NCI-H345 treated with DMSO at 0.1 percent for 48 hours (cell line): ENCODE data around the gene C11orf68.

ENCODE experiments used
- DNase-seq: peaks from one replicate; lab custom pipeline; 2025; ENCODE audit not compliant: unreplicated experiment; lab: John Stamatoyannopoulos, UW

Gene C11orf68

GRCh38 chr11:65872586-65873317 lies 46.1 kb downstream of the C11orf68 start, which contains the start of gene EFEMP2:
Gene EFEMP2, minus strand, starts transcription at chr11:65872800. Its CDS starts 446 bp downstream, at chr11:65872354.
- no peak for DNase-seq

- no peak for DNase-seq
Observed at GRCh38 chr11:65871811-65872548, 46.9 kb downstream of the C11orf68 start.

GRCh38 chr11:65870706-65871681 lies 47.9 kb downstream of the C11orf68 start:
- DNase-seq, result peak; percentile 14

DNA sequence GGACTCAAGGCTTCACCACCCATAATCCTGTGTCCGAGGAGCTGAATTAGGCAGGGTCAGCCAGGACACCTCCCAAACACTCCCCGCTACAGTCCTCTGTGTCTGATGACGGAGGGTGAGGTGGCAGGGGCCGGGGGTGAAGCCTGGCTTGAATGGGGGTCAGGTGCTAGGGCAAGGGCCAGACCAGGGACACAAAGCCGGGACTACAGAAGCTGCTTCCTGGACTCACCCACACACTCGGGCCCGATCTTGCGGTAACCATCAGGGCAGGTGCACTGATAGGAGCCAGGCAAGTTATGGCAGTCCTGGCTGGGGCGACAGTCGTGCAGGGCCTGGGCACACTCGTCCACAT lies 48.6 kb downstream of the C11orf68 start:
- DNase-seq, result no peak

DNA sequence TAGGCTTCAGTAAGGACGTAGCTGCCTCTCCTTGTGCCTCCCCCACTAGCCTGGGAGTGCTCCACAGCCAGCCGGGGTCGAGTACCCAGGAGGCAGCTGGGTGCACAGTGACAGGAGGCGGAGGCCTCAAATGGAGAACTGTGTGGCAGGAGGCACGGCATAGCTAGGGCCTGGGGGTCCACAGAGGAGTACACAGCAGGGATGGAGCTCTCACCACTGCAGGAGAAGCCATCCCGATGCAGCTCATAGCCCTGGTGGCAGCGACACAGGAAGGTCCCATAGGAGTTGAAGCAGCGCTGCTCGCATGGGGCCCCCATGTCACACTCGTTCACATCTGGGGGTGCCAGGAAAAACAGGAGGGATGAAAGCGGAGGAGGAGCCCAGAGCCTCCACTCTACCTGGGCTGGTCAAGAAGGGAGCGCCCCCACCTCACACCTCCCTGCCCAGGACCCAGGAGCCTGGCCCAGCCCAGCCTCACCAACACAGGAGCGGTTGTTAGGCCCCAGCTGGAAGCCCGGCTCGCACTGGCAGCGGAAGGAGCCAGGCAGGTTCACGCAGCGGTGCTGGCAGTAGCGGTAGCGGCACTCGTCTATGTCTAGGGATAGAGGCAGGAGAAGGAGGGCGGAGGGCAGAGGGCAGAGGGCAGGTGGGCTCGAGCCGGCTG lies 49.1 kb downstream of the C11orf68 start:
- DNase-seq, result no peak

DNA sequence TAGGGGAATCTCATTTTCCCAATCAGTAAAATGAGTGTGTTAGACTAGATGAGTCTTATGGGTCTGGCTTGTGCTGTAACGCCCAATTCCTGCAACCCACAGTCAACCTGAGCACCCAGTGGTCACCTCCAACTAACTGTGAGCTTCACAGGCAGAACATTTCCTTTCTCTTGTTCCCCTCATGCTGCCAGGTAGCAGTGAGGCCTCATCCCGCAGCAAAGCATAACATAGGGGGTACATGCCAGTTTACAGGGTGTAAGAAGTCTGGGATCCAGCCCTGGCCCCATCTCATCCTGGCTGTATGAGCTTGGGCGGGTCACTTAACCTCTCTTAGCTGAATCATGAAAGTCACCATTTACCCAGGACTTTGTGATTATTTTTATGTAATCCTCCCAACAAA lies 50.0 kb downstream of the C11orf68 start:
- DNase-seq, result no peak

DNA sequence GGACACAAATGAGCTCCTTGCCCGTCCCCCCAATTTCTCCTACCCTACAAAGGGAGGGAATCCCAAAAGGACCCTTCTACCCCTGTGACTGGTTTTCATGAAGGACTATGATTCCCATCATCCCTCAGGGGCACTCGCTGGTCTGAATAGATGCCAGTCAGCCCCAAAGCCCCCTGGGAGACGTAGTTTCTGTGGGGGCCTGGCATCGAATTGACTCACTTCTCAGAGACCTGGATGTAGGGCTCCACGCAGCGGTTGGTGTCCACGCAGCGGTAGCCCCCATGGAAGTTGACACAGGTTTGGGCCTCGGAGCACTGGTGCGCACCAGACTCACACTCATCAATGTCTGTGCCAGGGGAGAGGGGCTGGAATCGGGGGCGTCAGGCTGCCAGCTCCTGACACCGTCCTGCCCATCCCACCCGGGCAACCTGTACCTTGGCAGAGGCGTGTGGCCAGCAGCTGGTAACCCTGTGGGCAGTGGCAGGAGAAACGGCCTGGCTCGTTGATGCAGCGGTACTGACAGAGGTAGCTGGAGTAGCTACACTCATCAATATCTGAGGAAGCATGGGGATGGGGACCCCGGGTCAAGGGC lies 50.7 kb downstream of the C11orf68 start:
- peak; percentile 7 for DNase-seq

DNA sequence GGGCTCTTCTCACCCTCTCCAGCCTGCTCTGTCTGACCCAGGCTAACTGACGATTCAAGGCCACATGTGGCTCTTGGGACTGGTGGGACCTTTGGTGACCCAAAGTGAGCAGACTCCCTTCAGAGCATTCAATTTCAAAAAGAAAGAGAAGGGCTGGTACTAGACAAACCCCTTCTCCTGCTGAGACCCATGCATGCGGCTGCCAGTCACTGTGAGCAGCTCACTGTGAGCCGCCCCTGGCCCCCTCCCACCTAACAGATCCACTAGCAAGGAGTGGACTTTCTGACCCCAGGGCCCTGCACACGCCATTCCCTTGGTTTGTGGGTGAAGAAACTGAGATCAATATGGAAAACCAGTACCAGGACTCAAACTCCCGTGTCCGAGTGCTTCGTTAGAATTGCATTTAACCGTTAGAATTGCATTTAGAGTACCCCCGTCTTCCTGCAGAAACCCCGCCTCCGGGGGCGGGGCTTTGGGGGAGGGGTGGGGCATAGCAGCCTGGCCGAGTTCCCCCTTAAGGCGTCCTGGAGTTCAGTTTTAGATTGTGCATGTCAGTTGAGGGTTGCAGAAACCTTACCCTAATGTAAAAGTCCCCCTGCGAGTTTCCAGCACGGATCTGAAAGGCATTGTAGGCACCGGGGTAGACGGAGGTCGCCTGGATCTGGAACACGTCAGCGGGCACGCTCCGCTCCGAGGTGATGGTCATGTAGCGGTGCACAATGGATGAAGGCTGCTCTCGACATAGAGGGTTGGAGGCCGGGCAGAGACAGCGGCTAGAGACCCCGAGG lies 51.4 kb downstream of the C11orf68 start:
- no peak for DNase-seq
